ENCODE measurements around the gene DHRS13.

Gene DHRS13

DNA sequence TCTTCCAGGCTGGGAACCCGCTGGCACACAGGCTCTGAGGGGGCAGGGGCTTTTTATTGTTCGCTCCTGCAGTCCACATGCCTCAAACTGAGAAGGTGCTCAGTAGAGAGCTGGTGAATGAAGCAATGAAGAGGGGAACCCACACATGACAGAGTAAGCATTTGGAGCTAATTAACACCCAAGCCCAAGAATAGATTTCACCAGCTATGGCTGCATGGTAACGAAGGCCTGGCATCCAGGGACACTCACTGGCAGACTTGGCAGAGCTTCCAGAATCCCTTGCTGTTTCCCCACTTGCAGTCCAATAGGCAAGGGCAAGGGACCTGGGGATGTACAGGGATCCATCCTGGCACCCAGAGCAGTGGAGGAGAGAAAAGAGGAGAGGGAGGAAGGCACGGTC, 17.5 kb downstream of the DHRS13 start:
- no peak overlapping the region for H3K4me2 ChIP-seq (ENCODE audit: low read depth, low read length)
- H3K9ac ChIP-seq (ENCODE audit: low read length) = no peak overlapping the region
- no peak overlapping the region for H3K4me3 ChIP-seq (ENCODE audit: low read length)
- no peak overlapping the region for H3K27ac ChIP-seq (ENCODE audit: low read length)
- no peaks in the 10 kb centered on the region for H4K20me1 ChIP-seq (ENCODE audit: insufficient read depth, low read length)
- H3K79me2 ChIP-seq (ENCODE audit: low read length) = peaks cover 3% of the 10 kb centered on the region; the same call in 1 of the 2 replicates
- no peaks in the 10 kb centered on the region for H3K9me3 ChIP-seq (replicated peaks; ENCODE audit: insufficient read depth, low read length)
- no peaks in the 10 kb centered on the region for H3F3A ChIP-seq (ENCODE audit: insufficient read depth, low read length)
- H2AFZ ChIP-seq (ENCODE audit: low read length) = no peak overlapping the region
- H3K4me1 ChIP-seq (ENCODE audit: low read length) = no peaks in the 10 kb centered on the region
- H3K27me3 ChIP-seq (replicated peaks; ENCODE audit: insufficient read depth, low read length) = no peaks in the 10 kb centered on the region
- H3K36me3 ChIP-seq (replicated peaks; ENCODE audit: insufficient read depth, low read length) = no peaks in the 10 kb centered on the region
- TF ChIP-seq EZH2phosphoT487 (IDR thresholded peaks at IDR 0.05; ENCODE audit: low read length) = no peak
- no peak for TF ChIP-seq EZH2 (optimal IDR thresholded peaks at IDR 0.05; ENCODE audit: low read depth, low read length)
- TF ChIP-seq, protein P1, sequence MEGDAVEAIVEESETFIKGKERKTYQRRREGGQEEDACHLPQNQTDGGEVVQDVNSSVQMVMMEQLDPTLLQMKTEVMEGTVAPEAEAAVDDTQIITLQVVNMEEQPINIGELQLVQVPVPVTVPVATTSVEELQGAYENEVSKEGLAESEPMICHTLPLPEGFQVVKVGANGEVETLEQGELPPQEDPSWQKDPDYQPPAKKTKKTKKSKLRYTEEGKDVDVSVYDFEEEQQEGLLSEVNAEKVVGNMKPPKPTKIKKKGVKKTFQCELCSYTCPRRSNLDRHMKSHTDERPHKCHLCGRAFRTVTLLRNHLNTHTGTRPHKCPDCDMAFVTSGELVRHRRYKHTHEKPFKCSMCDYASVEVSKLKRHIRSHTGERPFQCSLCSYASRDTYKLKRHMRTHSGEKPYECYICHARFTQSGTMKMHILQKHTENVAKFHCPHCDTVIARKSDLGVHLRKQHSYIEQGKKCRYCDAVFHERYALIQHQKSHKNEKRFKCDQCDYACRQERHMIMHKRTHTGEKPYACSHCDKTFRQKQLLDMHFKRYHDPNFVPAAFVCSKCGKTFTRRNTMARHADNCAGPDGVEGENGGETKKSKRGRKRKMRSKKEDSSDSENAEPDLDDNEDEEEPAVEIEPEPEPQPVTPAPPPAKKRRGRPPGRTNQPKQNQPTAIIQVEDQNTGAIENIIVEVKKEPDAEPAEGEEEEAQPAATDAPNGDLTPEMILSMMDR (IDR thresholded peaks at IDR 0.05; ENCODE audit: low read length) = no peak
- H3K9me2 ChIP-seq (replicated peaks; ENCODE audit: insufficient read depth, low read length) = no peaks in the 10 kb centered on the region
- no peak for DNase-seq

DNA sequence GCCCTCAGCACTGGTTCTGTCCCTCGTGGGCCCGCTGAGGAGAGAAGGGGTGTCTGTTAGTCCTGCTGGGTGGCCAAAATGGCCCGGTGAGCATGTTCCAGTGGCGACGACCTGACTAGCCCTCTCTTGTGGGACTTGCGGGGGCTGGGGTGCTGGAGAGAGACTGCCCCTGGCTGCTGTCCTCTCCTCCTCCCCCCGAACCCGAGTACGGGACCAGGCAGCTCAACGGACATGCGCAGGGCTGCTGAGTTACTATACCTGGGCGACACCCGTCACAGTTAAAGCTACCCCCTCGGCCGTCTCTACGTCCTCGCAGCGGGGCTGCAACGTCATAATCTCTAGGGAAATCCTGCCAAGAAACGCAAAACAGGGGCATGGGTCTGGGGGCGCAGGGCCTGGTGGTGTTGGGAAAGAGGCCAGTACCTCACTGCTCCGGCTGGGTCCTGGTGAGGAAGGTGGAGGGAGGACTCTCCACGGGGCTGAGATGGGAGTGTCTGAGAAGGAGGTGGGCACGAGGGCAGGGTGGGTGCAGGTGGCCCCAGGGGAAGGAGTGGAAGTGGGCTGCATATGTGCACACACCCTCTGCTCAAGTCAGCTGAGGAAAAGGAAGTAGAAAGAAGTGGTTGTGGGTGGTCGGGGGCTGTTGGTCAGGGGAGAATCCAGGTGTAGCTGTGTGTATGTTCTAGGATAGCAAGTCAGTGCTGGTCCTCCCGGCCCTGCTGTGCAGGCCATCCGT, 18.7 kb downstream of the DHRS13 start:
- no peak for TF ChIP-seq EZH2phosphoT487 (IDR thresholded peaks at IDR 0.05; ENCODE audit: low read length)
- no peak for TF ChIP-seq EZH2 (optimal IDR thresholded peaks at IDR 0.05; ENCODE audit: low read depth, low read length)
- TF ChIP-seq, protein P1 (IDR thresholded peaks at IDR 0.05; ENCODE audit: low read length) = no peak
- no peaks in the 10 kb centered on the region for H3K79me2 ChIP-seq (ENCODE audit: low read length)
- H3K4me1 ChIP-seq (ENCODE audit: low read length) = no peaks in the 10 kb centered on the region
- no peak overlapping the region for H3K9ac ChIP-seq (ENCODE audit: low read length)
- H3K27me3 ChIP-seq (replicated peaks; ENCODE audit: insufficient read depth, low read length) = no peaks in the 10 kb centered on the region
- no peaks in the 10 kb centered on the region for H3K9me2 ChIP-seq (replicated peaks; ENCODE audit: insufficient read depth, low read length)
- H3K4me2 ChIP-seq (ENCODE audit: low read depth, low read length) = no peak overlapping the region
- H2AFZ ChIP-seq (ENCODE audit: low read length) = no peak overlapping the region
- no peaks in the 10 kb centered on the region for H3F3A ChIP-seq (ENCODE audit: insufficient read depth, low read length)
- H3K4me3 ChIP-seq (ENCODE audit: low read length) = no peak overlapping the region
- H3K27ac ChIP-seq (ENCODE audit: low read length) = no peak overlapping the region
- DNase-seq = no peak
- no peaks in the 10 kb centered on the region for H3K9me3 ChIP-seq (replicated peaks; ENCODE audit: insufficient read depth, low read length)
- no peaks in the 10 kb centered on the region for H4K20me1 ChIP-seq (ENCODE audit: insufficient read depth, low read length)
- H3K36me3 ChIP-seq (replicated peaks; ENCODE audit: insufficient read depth, low read length) = no peaks in the 10 kb centered on the region

DNA sequence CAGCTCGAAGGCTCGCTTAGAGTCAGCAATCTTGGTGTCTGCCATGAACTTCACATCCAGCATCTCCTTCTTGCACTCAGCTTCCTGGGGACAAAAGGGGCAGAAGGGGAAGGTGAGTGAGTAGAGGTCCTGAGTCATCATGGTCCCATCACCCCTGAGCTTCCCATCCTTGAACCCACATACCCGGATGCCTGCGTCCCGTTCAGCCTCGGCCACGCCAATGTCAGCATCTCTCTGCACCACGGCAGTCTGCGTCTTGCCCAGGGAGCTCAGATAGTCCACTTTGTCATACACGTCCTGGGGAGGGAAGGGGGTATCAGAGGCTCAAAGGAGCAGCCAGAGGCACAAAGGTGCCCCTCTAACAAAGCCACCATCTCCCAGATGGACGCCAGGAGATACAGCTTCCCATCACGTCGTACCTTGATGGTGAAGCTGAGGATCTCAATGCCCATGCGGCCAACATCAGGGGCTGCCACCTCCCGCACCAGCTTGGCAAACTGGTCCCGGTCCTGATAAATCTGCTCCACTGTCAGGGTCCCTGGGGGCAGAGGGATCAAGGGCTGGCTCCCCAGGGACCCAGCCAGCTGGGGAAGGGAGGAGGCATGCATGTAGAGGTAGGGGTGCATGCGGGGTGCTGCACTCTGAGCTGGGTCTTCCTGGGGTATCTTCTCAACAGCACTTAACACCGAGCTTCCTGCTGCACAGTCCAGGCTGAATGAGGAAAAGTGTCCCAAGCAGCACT, 20.6 kb downstream of the DHRS13 start:
- Histone ChIP-seq H3K79me2 (ENCODE audit: low read length) (no peaks in the 10 kb centered on the region), H2AFZ (ENCODE audit: low read length) (no peak overlapping the region), H3K4me3 (ENCODE audit: low read length) (no peak overlapping the region), H3K36me3 (replicated peaks; ENCODE audit: insufficient read depth, low read length) (no peaks in the 10 kb centered on the region), H4K20me1 (ENCODE audit: insufficient read depth, low read length) (no peaks in the 10 kb centered on the region), H3K27me3 (replicated peaks; ENCODE audit: insufficient read depth, low read length) (no peaks in the 10 kb centered on the region), H3K9ac (ENCODE audit: low read length) (no peak overlapping the region), H3K9me2 (replicated peaks; ENCODE audit: insufficient read depth, low read length) (no peaks in the 10 kb centered on the region), H3K4me2 (ENCODE audit: low read depth, low read length) (no peak overlapping the region), H3K27ac (ENCODE audit: low read length) (no peak overlapping the region), H3K4me1 (ENCODE audit: low read length) (no peaks in the 10 kb centered on the region), H3K9me3 (replicated peaks; ENCODE audit: insufficient read depth, low read length) (no peaks in the 10 kb centered on the region), H3F3A (ENCODE audit: insufficient read depth, low read length) (no peaks in the 10 kb centered on the region)
- DNase-seq = no peak
- no peak for TF ChIP-seq EZH2phosphoT487 (IDR thresholded peaks at IDR 0.05; ENCODE audit: low read length)
- TF ChIP-seq, protein P1 (IDR thresholded peaks at IDR 0.05; ENCODE audit: low read length) = no peak
- no peak for TF ChIP-seq EZH2 (optimal IDR thresholded peaks at IDR 0.05; ENCODE audit: low read depth, low read length)

All from MM.1S (cell line).